Thymus (tissue), 11 donors: ENCODE data around the gene PUM2. TPM values are rescaled to one million over a fixed set of nuclear protein-coding genes. Genes with fewer than 3 reads are reported as not detected.
"Not testable (repeated sequence)": the region's sequence is repeated elsewhere in the genome, so short reads cannot be mapped to it uniquely, and the experiment has no call there.

ENCODE experiments used
- DNase-seq, 9 donors: peaks; one replicate each; pipeline ENCODE4 v3.0.0-alpha.2; 2013; ENCODE audit warnings: low spot score in 9 of 9, low read depth in 6 of 9, missing footprints in 1 of 9
- H3K27ac ChIP-seq, 2 donors: one replicate each; pipeline ENCODE4 v1.5.1; 2013; ENCODE audit warnings: control low read depth in 1 of 2, low read depth in 1 of 2, low read length in 1 of 2, mild to moderate bottlenecking in 1 of 2, moderate library complexity in 1 of 2
- H3K27me3 ChIP-seq, 2 donors: one replicate each; pipeline ENCODE4 v1.5.1; 2013; ENCODE audit warnings: low read length in 1 of 2; ENCODE audit not compliant: control insufficient read depth in 2 of 2, insufficient read depth in 1 of 2
- H3K36me3 ChIP-seq, 2 donors: one replicate each; pipeline ENCODE4 v1.5.1; 2013; ENCODE audit warnings: low read length in 1 of 2, mild to moderate bottlenecking in 1 of 2, moderate library complexity in 1 of 2; ENCODE audit not compliant: control insufficient read depth in 2 of 2, insufficient read depth in 2 of 2
- H3K4me1 ChIP-seq, 2 donors: one replicate each; pipeline ENCODE4 v1.5.1; 2013; ENCODE audit warnings: low read length in 2 of 2; ENCODE audit not compliant: control insufficient read depth in 2 of 2, insufficient read depth in 2 of 2
- H3K4me3 ChIP-seq, 2 donors: one replicate each; pipeline ENCODE4 v1.5.1; 2013; ENCODE audit warnings: low read length in 2 of 2, control low read depth in 1 of 2, mild to moderate bottlenecking in 1 of 2
- H3K9me3 ChIP-seq, 2 donors: one replicate each; pipeline ENCODE4 v1.5.1; 2013; ENCODE audit warnings: low read length in 1 of 2, mild to moderate bottlenecking in 1 of 2; ENCODE audit not compliant: control insufficient read depth in 2 of 2, insufficient read depth in 1 of 2
- WGBS: extraction: QIAGEN DNeasy Blood & Tissue Kit; methylation state at CpG from one replicate; pipeline ENCODE4 v1.1.7; 2013; 5-methylcytosine and 5-hydroxymethylcytosine counted together
- polyA plus RNA-seq: library from polyadenylated mRNA; stranded (reverse); fragments of 200-250 nt; gene quantifications from one replicate; pipeline ENCODE4 v1.2.3, GENCODE V29; 2013
- total RNA-seq: library from RNA; stranded (reverse); fragments of 120-200 nt; gene quantifications from one replicate; pipeline ENCODE4 v1.2.4, GENCODE V29; 2013
- donor health status: healthy.

PUM2 gene
- total and polyA plus RNA-seq, 2 donors = 40.2 to 66.8 TPM

- Histone ChIP-seq H3K4me3 (no peak overlapping the region), H3K27me3 (no peaks in the 10 kb centered on the region), H3K27ac (no peak overlapping the region), H3K4me1 (no peaks in the 10 kb centered on the region), H3K9me3 (no peaks in the 10 kb centered on the region), H3K36me3 (peaks cover 36 to 77% of the 10 kb centered on the region in 2 donors)
- DNase-seq = no peak
- WGBS = 99% methylated on average over 9 of the region's 9 CpGs
Observed at GRCh38 chr2:20294231-20294630, 56.4 kb downstream of the PUM2 start.

DNA sequence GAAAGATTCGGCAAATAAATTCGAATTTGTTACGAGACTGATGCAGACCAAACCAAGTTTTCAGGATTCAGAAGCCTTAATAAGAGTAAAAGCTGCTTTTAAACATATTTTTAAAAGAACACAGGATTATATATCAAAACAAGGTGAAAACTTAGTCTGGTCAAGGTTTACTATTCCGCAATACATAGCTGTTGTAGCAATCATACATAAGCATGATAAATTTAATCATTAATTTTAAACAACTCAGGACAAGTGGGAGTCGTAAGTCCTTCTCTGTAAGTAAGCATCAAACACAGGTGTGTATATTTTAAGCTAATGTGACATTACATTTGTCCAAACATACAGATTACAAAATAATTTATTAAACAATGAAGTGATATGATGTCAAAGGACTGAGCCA is 57.7 kb downstream of the PUM2 start:
- no peak overlapping the region for H3K4me3 ChIP-seq
- peaks cover 38 to 80% of the 10 kb centered on the region in 2 donors for H3K36me3 ChIP-seq
- 97% methylated on average over 5 of the region's 5 CpGs for WGBS

GRCh38 chr2:20291846-20292408 is 58.7 kb downstream of the PUM2 start:
- Histone ChIP-seq H3K27me3 (no peaks in the 10 kb centered on the region), H3K4me3 (no peak overlapping the region), H3K4me1 (no peaks in the 10 kb centered on the region), H3K9me3 (no peaks in the 10 kb centered on the region), H3K27ac (no peak overlapping the region), H3K36me3 (peaks cover 37 to 79% of the 10 kb centered on the region in 2 donors)
- DNase-seq = no peak
- WGBS = 98% methylated on average over 13 of the region's 13 CpGs

More for the DNA sequence above, 57.7 kb downstream of the PUM2 start:
- DNase-seq = no peak
- no peaks in the 10 kb centered on the region for H3K9me3 ChIP-seq
- H3K27me3 ChIP-seq = no peaks in the 10 kb centered on the region
- H3K4me1 ChIP-seq = no peaks in the 10 kb centered on the region
- H3K27ac ChIP-seq = no peak overlapping the region

GRCh38 chr2:20291106-20291564 is 59.5 kb downstream of the PUM2 start:
- Histone ChIP-seq H3K4me1 (no peaks in the 10 kb centered on the region), H3K4me3 (no peak overlapping the region), H3K27ac (no peak overlapping the region), H3K36me3 (peaks cover 32 to 76% of the 10 kb centered on the region in 2 donors), H3K9me3 (no peaks in the 10 kb centered on the region), H3K27me3 (no peaks in the 10 kb centered on the region)
- 80% methylated on average over 7 of the region's 7 CpGs for WGBS
- peak in 4 of 9 donors; percentile 8 to 44 (median 16) for DNase-seq

DNA sequence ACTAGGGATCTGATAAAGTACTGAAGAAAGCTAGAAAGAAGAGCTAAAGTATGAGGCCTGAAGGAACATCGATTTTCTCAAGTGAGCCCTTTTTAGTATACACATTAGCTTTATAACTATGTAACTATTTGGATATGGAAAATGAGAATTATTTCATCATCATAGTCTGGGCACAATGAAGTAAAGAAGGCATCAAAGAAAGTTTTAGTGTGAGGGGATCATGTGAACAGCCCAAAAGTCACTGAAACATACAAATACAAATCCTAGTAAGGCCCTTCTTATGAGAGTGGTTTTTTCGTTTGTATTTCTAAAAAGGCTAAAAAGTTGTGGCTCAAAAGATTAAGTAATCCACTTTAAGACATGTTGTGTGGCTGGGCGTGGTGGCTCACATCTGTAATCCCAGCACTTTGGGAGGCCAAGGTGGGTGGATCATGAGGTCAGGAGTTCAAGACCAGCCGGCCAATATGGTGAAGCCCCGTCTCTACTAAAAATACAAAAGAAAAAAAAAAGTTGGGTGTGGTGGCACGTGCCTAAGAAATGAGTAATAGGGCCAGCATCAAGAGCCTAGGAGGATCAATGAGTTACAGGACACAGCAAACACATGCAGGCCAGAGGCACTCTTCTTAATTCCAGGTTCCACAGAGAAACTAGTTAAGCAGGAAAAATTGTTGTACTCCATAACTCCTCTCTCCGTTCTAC is 61.9 kb downstream of the PUM2 start:
- H3K36me3 ChIP-seq = peaks cover 33 to 85% of the 10 kb centered on the region in 2 donors

DNA sequence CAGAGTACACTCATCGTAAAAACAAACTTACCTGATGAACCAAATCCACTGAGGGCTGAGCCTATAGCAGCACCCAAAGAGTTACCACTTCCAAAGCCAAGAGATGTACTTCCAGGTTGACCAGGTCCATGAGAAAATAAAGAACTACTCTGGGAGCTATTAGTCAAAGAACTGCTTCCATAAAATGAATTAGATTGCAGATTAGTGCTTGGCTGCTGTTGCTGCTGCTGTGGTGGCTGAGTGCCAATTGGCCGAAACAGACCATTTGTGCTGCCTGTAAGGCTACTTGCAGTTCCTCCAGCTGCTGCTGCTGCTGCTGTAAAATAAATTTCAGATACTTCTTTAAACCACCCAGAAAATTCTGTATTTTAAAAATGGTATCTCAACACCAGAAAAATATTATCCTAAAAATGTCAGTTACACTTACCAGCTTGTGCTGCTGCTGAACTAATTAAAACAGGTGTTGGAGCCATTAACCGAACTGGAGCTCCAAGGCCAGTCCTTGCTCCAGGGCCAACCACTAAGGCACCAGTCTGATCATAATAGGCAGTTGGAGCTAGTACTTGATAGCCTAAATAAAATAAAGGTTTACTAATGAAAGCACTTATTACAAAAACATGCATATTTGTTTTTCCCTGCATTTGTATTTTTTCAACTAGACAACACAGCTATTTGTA is 67.6 kb downstream of the PUM2 start:
- H3K27me3 ChIP-seq = no peaks in the 10 kb centered on the region
- H3K36me3 ChIP-seq = peaks cover 17 to 80% of the 10 kb centered on the region in 2 donors
- H3K4me3 ChIP-seq = no peak overlapping the region
- H3K4me1 ChIP-seq = no peaks in the 10 kb centered on the region
- no peak overlapping the region for H3K27ac ChIP-seq
- no peak for DNase-seq
- 96% methylated on average over 3 of the region's 3 CpGs for WGBS
- H3K9me3 ChIP-seq = no peaks in the 10 kb centered on the region

More for the DNA sequence above, 61.9 kb downstream of the PUM2 start:
- Histone ChIP-seq H3K27me3 (no peaks in the 10 kb centered on the region), H3K4me1 (no peaks in the 10 kb centered on the region), H3K9me3 (no peaks in the 10 kb centered on the region), H3K4me3 (no peak overlapping the region), H3K27ac (no peak overlapping the region)
- WGBS = 98% methylated on average over 7 of the region's 7 CpGs
- no peak for DNase-seq

DNA sequence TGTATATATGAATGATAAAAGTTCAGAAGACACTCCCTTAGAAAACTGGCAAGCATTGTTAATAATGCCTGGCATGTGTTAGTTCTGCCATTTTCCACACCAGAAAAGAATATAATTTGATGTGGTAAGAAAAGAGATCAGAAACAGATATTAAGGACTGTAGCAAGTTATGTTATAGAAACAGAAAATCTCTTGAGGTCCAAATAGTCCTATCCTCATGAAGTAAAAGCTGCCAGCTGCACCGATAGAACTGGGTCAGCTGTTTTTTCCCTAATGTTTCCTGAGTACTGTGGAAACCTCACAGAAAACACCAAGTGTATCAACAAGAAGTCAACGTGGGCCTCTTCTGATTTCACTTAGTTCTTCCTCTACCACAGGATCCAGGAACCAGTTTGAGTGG is 68.8 kb downstream of the PUM2 start:
- H3K36me3 ChIP-seq = peaks cover 17 to 81% of the 10 kb centered on the region in 2 donors
- H3K27ac ChIP-seq = no peak overlapping the region
- no peak overlapping the region for H3K4me3 ChIP-seq
- no peaks in the 10 kb centered on the region for H3K9me3 ChIP-seq
- no peaks in the 10 kb centered on the region for H3K4me1 ChIP-seq
- WGBS = 93% methylated on average over 2 of the region's 2 CpGs
- DNase-seq = no peak
- no peaks in the 10 kb centered on the region for H3K27me3 ChIP-seq

- Histone ChIP-seq H3K4me3 (no peak overlapping the region), H3K27me3 (no peaks in the 10 kb centered on the region), H3K9me3 (no peaks in the 10 kb centered on the region), H3K4me1 (no peaks in the 10 kb centered on the region), H3K36me3 (peaks cover 3 to 59% of the 10 kb centered on the region in 2 donors), H3K27ac (no peak overlapping the region)
- 97% methylated on average over 4 of the region's 4 CpGs for WGBS
- DNase-seq = no peak
Observed at GRCh38 chr2:20273042-20273441, 77.6 kb downstream of the PUM2 start.

GRCh38 chr2:20268317-20268716 is 82.3 kb downstream of the PUM2 start:
- 90% methylated on average over 6 of the region's 6 CpGs for WGBS
- H3K4me1 ChIP-seq, H3K9me3 ChIP-seq, H3K27ac ChIP-seq, H3K4me3 ChIP-seq, DNase-seq, H3K27me3 ChIP-seq: not testable (repeated sequence)
- peaks cover 7 to 42% of the 10 kb centered on the region in 2 donors for H3K36me3 ChIP-seq
